MM.1S (cell line): ENCODE measurements around the gene EFHC2.

Source experiments
- DNase-seq: peaks from one replicate; pipeline ENCODE4 v3.0.0-alpha.2; 2015
- H2AFZ ChIP-seq: fragments of 300-600 bp; sonication (generic); 2 replicates; pipeline ENCODE4 v1.6.0; 2016; ENCODE audit warnings: antibody characterized with exemption, low read length
- H3F3A ChIP-seq: fragments of 300-600 bp; sonication (generic); 2 replicates; pipeline ENCODE4 v1.6.1; 2016; ENCODE audit warnings: mild to moderate bottlenecking, antibody characterized with exemption, low read length, moderate library complexity, mixed read lengths; ENCODE audit not compliant: insufficient read depth
- H3K27ac ChIP-seq: fragments of 300-600 bp; sonication (generic); 2 replicates; pipeline ENCODE4 v1.5.1; 2016; ENCODE audit warnings: mild to moderate bottlenecking, low read length
- H3K27me3 ChIP-seq: fragments of 300-600 bp; sonication (generic); replicated peaks from 2 replicates; pipeline ENCODE4 v1.6.0; 2016; ENCODE audit warnings: low read length; ENCODE audit not compliant: insufficient read depth
- H3K36me3 ChIP-seq: fragments of 300-600 bp; sonication (generic); replicated peaks from 2 replicates; pipeline ENCODE4 v1.6.1; 2016; ENCODE audit warnings: mild to moderate bottlenecking, low read length, mixed read lengths; ENCODE audit not compliant: insufficient read depth
- H3K4me1 ChIP-seq: fragments of 300-600 bp; sonication (generic); 2 replicates; pipeline ENCODE4 v1.6.1; 2016; ENCODE audit warnings: low read length, mixed read lengths
- H3K4me2 ChIP-seq: fragments of 300-600 bp; sonication (generic); 2 replicates; pipeline ENCODE4 v1.6.0; 2016; ENCODE audit warnings: low read depth, low read length
- H3K4me3 ChIP-seq: fragments of 300-600 bp; sonication (generic); 2 replicates; pipeline ENCODE4 v1.5.1; 2016; ENCODE audit warnings: low read length, mixed read lengths
- H3K79me2 ChIP-seq: fragments of 300-600 bp; sonication (generic); 2 replicates; pipeline ENCODE4 v1.6.1; 2016; ENCODE audit warnings: mixed run types, low read length, mixed read lengths
- H3K9ac ChIP-seq: fragments of 300-600 bp; sonication (generic); 2 replicates; pipeline ENCODE4 v1.6.1; 2016; ENCODE audit warnings: low read length, mixed read lengths
- H3K9me2 ChIP-seq: fragments of 300-600 bp; sonication (generic); replicated peaks from 2 replicates; pipeline ENCODE4 v1.6.1; 2016; ENCODE audit warnings: mild to moderate bottlenecking, low read length, mixed read lengths; ENCODE audit not compliant: insufficient read depth
- H3K9me3 ChIP-seq: fragments of 300-600 bp; sonication (generic); replicated peaks from 2 replicates; pipeline ENCODE4 v1.6.1; 2016; ENCODE audit warnings: mild to moderate bottlenecking, low read length, mixed read lengths; ENCODE audit not compliant: insufficient read depth
- H4K20me1 ChIP-seq: fragments of 300-600 bp; sonication (generic); 2 replicates; pipeline ENCODE4 v1.6.1; 2016; ENCODE audit warnings: mild to moderate bottlenecking, low read length, moderate library complexity, mixed read lengths; ENCODE audit not compliant: insufficient read depth
- CTCF ChIP-seq: fragments of 300-600 bp; sonication (generic); IDR thresholded peaks from 2 replicates; pipeline ENCODE4 v1.5.1; 2016; ENCODE audit warnings: antibody characterized with exemption, low read length, mixed read lengths
- EZH2 ChIP-seq: fragments of 300-600 bp; sonication (generic); optimal IDR thresholded peaks from 2 replicates; pipeline ENCODE3; 2017; ENCODE audit warnings: low read depth, mild to moderate bottlenecking, antibody characterized with exemption, low read length, mixed read lengths
- EZH2phosphoT487 ChIP-seq: fragments of 300-600 bp; sonication (generic); IDR thresholded peaks from 2 replicates; pipeline ENCODE4 v1.6.1; 2018; ENCODE audit warnings: antibody characterized with exemption, low read length

The EFHC2 gene

GRCh38 chrX:44234541-44234940 is 108.9 kb downstream of the EFHC2 start:
- Histone ChIP-seq H4K20me1 (no peaks in the 10 kb centered on the region), H3K4me1 (no peaks in the 10 kb centered on the region), H3K36me3 (no peaks in the 10 kb centered on the region), H3K79me2 (no peaks in the 10 kb centered on the region), H3K27me3 (no peaks in the 10 kb centered on the region), H3K9ac (no peak overlapping the region), H3K9me2 (no peaks in the 10 kb centered on the region), H3K4me3 (no peak overlapping the region), H2AFZ (no peak overlapping the region), H3F3A (no peaks in the 10 kb centered on the region), H3K4me2 (no peak overlapping the region), H3K9me3 (no peaks in the 10 kb centered on the region), H3K27ac (no peak overlapping the region)
- DNase-seq = no peak
- TF ChIP-seq EZH2phosphoT487 = no peak
- no peak for TF ChIP-seq CTCF

GRCh38 chrX:44234116-44234515 is 109.4 kb downstream of the EFHC2 start:
- Histone ChIP-seq H4K20me1 (no peaks in the 10 kb centered on the region), H3K9me3 (no peaks in the 10 kb centered on the region), H3K36me3 (no peaks in the 10 kb centered on the region), H2AFZ (no peak overlapping the region), H3K4me2 (no peak overlapping the region), H3K27me3 (no peaks in the 10 kb centered on the region), H3K4me3 (no peak overlapping the region), H3K27ac (no peak overlapping the region), H3K79me2 (no peaks in the 10 kb centered on the region), H3K4me1 (no peaks in the 10 kb centered on the region), H3K9ac (no peak overlapping the region), H3F3A (no peaks in the 10 kb centered on the region), H3K9me2 (no peaks in the 10 kb centered on the region)
- TF ChIP-seq EZH2phosphoT487 = no peak
- TF ChIP-seq CTCF = no peak
- no peak for TF ChIP-seq EZH2
- no peak for DNase-seq

- DNase-seq = no peak
- H3K4me2 ChIP-seq = no peak overlapping the region
Measured at GRCh38 chrX:44232081-44232480, 111.4 kb downstream of the EFHC2 start.

More at GRCh38 chrX:44232081-44232480, 111.4 kb downstream of the EFHC2 start:
- H3K4me3 ChIP-seq = no peak overlapping the region
- H3K4me1 ChIP-seq = no peaks in the 10 kb centered on the region
- H3K79me2 ChIP-seq = no peaks in the 10 kb centered on the region
- H3K9me2 ChIP-seq = no peaks in the 10 kb centered on the region
- no peaks in the 10 kb centered on the region for H3K27me3 ChIP-seq
- no peak overlapping the region for H3K27ac ChIP-seq
- H3K9ac ChIP-seq = no peak overlapping the region
- TF ChIP-seq EZH2 (no peak), CTCF (no peak), EZH2phosphoT487 (no peak)
- no peak overlapping the region for H2AFZ ChIP-seq
- H3K9me3 ChIP-seq = no peaks in the 10 kb centered on the region
- no peaks in the 10 kb centered on the region for H3F3A ChIP-seq
- H3K36me3 ChIP-seq = no peaks in the 10 kb centered on the region
- no peaks in the 10 kb centered on the region for H4K20me1 ChIP-seq
